MM.1S (cell line): Measurements from ENCODE around the gene PRKCE.

Experiments
- DNase-seq: peaks from one replicate; pipeline ENCODE4 v3.0.0-alpha.2; 2015
- H2AFZ ChIP-seq: fragments of 300-600 bp; sonication (generic); 2 replicates; pipeline ENCODE4 v1.6.0; 2016; ENCODE audit warnings: antibody characterized with exemption, low read length
- H3F3A ChIP-seq: fragments of 300-600 bp; sonication (generic); 2 replicates; pipeline ENCODE4 v1.6.1; 2016; ENCODE audit warnings: mild to moderate bottlenecking, antibody characterized with exemption, low read length, moderate library complexity, mixed read lengths; ENCODE audit not compliant: insufficient read depth
- H3K27ac ChIP-seq: fragments of 300-600 bp; sonication (generic); 2 replicates; pipeline ENCODE4 v1.5.1; 2016; ENCODE audit warnings: mild to moderate bottlenecking, low read length
- H3K27me3 ChIP-seq: fragments of 300-600 bp; sonication (generic); replicated peaks from 2 replicates; pipeline ENCODE4 v1.6.0; 2016; ENCODE audit warnings: low read length; ENCODE audit not compliant: insufficient read depth
- H3K36me3 ChIP-seq: fragments of 300-600 bp; sonication (generic); replicated peaks from 2 replicates; pipeline ENCODE4 v1.6.1; 2016; ENCODE audit warnings: mild to moderate bottlenecking, low read length, mixed read lengths; ENCODE audit not compliant: insufficient read depth
- H3K4me1 ChIP-seq: fragments of 300-600 bp; sonication (generic); 2 replicates; pipeline ENCODE4 v1.6.1; 2016; ENCODE audit warnings: low read length, mixed read lengths
- H3K4me2 ChIP-seq: fragments of 300-600 bp; sonication (generic); 2 replicates; pipeline ENCODE4 v1.6.0; 2016; ENCODE audit warnings: low read depth, low read length
- H3K4me3 ChIP-seq: fragments of 300-600 bp; sonication (generic); 2 replicates; pipeline ENCODE4 v1.5.1; 2016; ENCODE audit warnings: low read length, mixed read lengths
- H3K79me2 ChIP-seq: fragments of 300-600 bp; sonication (generic); 2 replicates; pipeline ENCODE4 v1.6.1; 2016; ENCODE audit warnings: mixed run types, low read length, mixed read lengths
- H3K9ac ChIP-seq: fragments of 300-600 bp; sonication (generic); 2 replicates; pipeline ENCODE4 v1.6.1; 2016; ENCODE audit warnings: low read length, mixed read lengths
- H3K9me2 ChIP-seq: fragments of 300-600 bp; sonication (generic); replicated peaks from 2 replicates; pipeline ENCODE4 v1.6.1; 2016; ENCODE audit warnings: mild to moderate bottlenecking, low read length, mixed read lengths; ENCODE audit not compliant: insufficient read depth
- H3K9me3 ChIP-seq: fragments of 300-600 bp; sonication (generic); replicated peaks from 2 replicates; pipeline ENCODE4 v1.6.1; 2016; ENCODE audit warnings: mild to moderate bottlenecking, low read length, mixed read lengths; ENCODE audit not compliant: insufficient read depth
- H4K20me1 ChIP-seq: fragments of 300-600 bp; sonication (generic); 2 replicates; pipeline ENCODE4 v1.6.1; 2016; ENCODE audit warnings: mild to moderate bottlenecking, low read length, moderate library complexity, mixed read lengths; ENCODE audit not compliant: insufficient read depth
- CTCF ChIP-seq: fragments of 300-600 bp; sonication (generic); IDR thresholded peaks from 2 replicates; pipeline ENCODE4 v1.5.1; 2016; ENCODE audit warnings: antibody characterized with exemption, low read length, mixed read lengths
- EZH2 ChIP-seq: fragments of 300-600 bp; sonication (generic); optimal IDR thresholded peaks from 2 replicates; pipeline ENCODE3; 2017; ENCODE audit warnings: low read depth, mild to moderate bottlenecking, antibody characterized with exemption, low read length, mixed read lengths
- EZH2phosphoT487 ChIP-seq: fragments of 300-600 bp; sonication (generic); IDR thresholded peaks from 2 replicates; pipeline ENCODE4 v1.6.1; 2018; ENCODE audit warnings: antibody characterized with exemption, low read length

The PRKCE gene

GRCh38 chr2:45643095-45643494 is 8.4 kb upstream of the PRKCE start:
- Histone ChIP-seq H2AFZ (peak overlapping the region; percentile 97), H3F3A (no peaks in the 10 kb centered on the region), H3K4me1 (no peaks in the 10 kb centered on the region; the same call in 1 of the 2 replicates), H3K9me2 (no peaks in the 10 kb centered on the region), H3K36me3 (no peaks in the 10 kb centered on the region), H4K20me1 (no peaks in the 10 kb centered on the region), H3K27ac (no peak overlapping the region), H3K4me2 (peak overlapping the region; percentile 98), H3K9ac (peak overlapping the region; percentile 68), H3K4me3 (peak overlapping the region; percentile 77), H3K79me2 (no peaks in the 10 kb centered on the region), H3K9me3 (no peaks in the 10 kb centered on the region), H3K27me3 (0 out of 2 replicates have a peak, but pooled peaks cover 5% of the 10 kb centered on the region)
- DNase-seq: no peak
- TF ChIP-seq CTCF: no peak
- TF ChIP-seq EZH2phosphoT487: no peak
- no peak for TF ChIP-seq EZH2

- Histone ChIP-seq H3K4me2 (peak overlapping the region; percentile 98), H3K4me1 (no peaks in the 10 kb centered on the region; the same call in 1 of the 2 replicates), H3K79me2 (no peaks in the 10 kb centered on the region), H2AFZ (peak overlapping the region; percentile 97), H3K9me3 (no peaks in the 10 kb centered on the region), H3K36me3 (no peaks in the 10 kb centered on the region), H3F3A (no peaks in the 10 kb centered on the region), H3K9me2 (no peaks in the 10 kb centered on the region), H3K4me3 (peak overlapping the region; percentile 77), H3K27ac (no peak overlapping the region), H4K20me1 (no peaks in the 10 kb centered on the region), H3K27me3 (0 out of 2 replicates have a peak, but pooled peaks cover 5% of the 10 kb centered on the region), H3K9ac (peak overlapping the region; percentile 68)
- DNase-seq: peak; percentile 65
- TF ChIP-seq EZH2phosphoT487 (no peak), EZH2 (no peak), CTCF (peak; percentile 88)
These were observed 7.6 kb upstream of the PRKCE start for GRCh38 chr2:45643543-45644542.

- Histone ChIP-seq H3K9ac (no peak overlapping the region), H3K9me3 (no peaks in the 10 kb centered on the region), H3K79me2 (no peaks in the 10 kb centered on the region), H3K9me2 (no peaks in the 10 kb centered on the region), H3K27ac (no peak overlapping the region), H3K36me3 (no peaks in the 10 kb centered on the region), H3F3A (peaks cover 10% of the 10 kb centered on the region; the same call in 1 of the 2 replicates), H2AFZ (no peak overlapping the region), H3K4me2 (no peak overlapping the region), H4K20me1 (no peaks in the 10 kb centered on the region), H3K4me1 (peaks cover 4% of the 10 kb centered on the region; the same call in 1 of the 2 replicates), H3K27me3 (0 out of 2 replicates have a peak, but pooled peaks cover 5% of the 10 kb centered on the region), H3K4me3 (no peak overlapping the region)
- TF ChIP-seq EZH2 (no peak), CTCF (no peak), EZH2phosphoT487 (no peak)
- no peak for DNase-seq
These were observed 5.2 kb upstream of the PRKCE start for GRCh38 chr2:45646289-45646688.
